NCI-H146 treated with DMSO at 0.1 percent for 48 hours (cell line): Measurements from ENCODE around the gene PLA2G12B.
"Not testable (repeated sequence)": the region's sequence is repeated elsewhere in the genome, so short reads cannot be mapped to it uniquely, and the experiment has no call there.

Experiments used
- DNase-seq: peaks from one replicate; lab custom pipeline; 2025; ENCODE audit not compliant: unreplicated experiment; lab: John Stamatoyannopoulos, UW

The PLA2G12B gene, protein sequence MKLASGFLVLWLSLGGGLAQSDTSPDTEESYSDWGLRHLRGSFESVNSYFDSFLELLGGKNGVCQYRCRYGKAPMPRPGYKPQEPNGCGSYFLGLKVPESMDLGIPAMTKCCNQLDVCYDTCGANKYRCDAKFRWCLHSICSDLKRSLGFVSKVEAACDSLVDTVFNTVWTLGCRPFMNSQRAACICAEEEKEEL

DNA sequence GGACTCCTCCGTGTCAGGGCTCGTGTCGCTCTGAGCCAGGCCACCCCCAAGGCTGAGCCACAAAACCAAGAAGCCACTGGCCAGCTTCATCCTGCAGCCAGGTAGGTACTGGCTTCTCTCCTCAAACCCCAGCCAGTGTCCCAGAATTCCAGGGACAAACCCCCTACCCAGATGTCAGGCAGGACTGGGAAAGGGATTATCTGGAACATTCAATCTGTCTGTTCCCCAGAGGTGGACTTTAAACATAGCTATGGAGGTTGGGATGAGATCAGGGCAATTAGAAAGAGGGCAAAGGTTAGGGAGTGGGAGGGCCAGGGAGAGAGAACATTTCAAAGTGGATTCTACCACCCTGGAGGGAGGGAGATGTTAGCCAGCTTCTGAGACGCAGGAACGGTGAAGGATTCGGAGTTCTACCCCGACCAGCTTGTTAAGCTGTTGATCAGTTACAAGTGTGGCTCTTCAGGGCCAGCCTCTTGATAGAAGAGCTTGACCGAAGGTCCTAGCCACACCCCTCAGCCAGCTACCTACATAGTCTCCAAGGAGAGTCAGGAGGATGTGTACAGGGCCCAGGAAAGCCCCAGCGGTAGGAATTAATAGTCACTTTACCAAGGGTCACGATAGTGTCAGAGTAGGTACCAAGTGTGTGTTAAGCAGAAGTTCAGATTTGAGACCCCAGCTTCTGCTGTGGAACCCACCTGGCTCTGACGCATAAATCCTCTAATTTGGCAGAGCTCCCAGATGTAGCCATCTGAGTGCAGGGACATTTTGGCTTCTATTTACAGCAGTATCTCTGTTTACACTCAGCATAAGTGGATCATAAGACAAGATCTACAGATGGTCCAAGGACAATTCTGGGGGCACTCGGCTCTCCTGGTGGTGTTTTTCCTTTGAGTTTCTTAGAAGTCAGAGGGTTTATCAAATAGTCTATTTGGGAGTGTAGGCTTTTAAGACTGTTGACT is at the start of gene PLA2G12B:
PLA2G12B (minus strand) TSS at position 211 of the 959 bp plus-strand sequence; CDS start at position 90, 121 bp downstream.
- DNase-seq = no peak

DNA sequence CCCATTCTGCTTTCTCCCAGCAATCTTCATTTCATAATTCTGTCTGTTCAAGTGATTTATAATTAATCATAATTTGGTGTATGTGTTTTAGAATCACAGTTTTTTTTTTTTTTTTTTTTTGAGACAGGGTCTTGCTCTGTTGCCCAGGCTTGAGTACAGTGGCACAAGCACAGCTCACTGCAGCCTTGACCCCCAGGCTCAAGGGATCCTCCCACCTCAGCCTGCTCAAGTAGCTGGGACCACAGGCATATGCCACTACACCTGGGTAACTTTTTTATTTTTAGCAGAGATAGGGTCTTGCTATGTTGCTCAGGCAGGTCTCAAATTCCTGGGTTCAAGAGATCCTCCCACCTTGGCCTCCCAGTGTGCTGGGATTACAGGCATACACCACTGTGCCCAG is 49.2 kb upstream of the PLA2G12B start:
- DNase-seq = no peak

GRCh38 chr10:73000973-73001372 is 46.4 kb upstream of the PLA2G12B start:
- no peak for DNase-seq

DNA sequence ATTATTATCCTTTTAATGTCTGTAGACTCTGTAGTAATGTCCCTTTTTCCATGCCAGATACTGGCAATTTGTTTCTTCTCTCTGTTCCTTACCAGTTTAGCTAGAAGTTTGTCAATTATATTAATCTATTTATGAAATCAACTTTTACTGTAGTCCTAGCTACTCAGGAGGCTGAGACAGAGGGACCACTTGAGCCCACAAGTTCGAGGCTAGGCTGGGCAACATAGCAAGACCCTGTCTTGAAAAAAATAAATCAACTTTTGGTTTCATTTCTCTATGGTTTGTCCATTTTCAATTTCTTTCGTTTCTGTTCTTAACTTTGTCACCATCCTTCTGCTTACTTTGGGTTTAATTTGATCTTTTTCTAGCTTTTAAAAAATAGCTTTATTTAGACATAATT is 42.5 kb upstream of the PLA2G12B start:
- DNase-seq = no peak

- not testable (repeated sequence) for DNase-seq
Observed at GRCh38 chr10:72995459-72995858, 40.9 kb upstream of the PLA2G12B start.

GRCh38 chr10:72989771-72990170 is 35.2 kb upstream of the PLA2G12B start:
- not testable (repeated sequence) for DNase-seq

DNA sequence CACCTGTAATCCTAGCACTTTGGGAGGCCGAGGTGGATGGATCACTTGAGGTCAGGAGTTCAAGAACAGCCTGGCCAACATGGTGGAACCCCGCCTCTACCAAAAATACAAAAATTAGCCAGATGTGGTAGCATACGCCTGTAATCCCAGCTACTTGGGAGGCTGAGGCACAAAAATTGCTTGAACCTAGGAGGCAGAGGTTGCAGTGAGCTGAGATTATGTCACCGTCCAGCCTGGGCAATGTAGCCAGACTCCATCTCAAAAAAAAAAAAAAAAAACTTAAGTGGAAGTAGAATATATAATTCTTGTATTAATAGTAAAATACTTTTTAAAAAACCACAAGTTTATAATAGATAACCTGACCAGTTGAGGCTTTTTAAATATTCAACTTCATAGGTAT is 30.0 kb upstream of the PLA2G12B start:
- DNase-seq = not testable (repeated sequence)

GRCh38 chr10:72981882-72982529 is 27.4 kb upstream of the PLA2G12B start:
- no peak for DNase-seq

DNA sequence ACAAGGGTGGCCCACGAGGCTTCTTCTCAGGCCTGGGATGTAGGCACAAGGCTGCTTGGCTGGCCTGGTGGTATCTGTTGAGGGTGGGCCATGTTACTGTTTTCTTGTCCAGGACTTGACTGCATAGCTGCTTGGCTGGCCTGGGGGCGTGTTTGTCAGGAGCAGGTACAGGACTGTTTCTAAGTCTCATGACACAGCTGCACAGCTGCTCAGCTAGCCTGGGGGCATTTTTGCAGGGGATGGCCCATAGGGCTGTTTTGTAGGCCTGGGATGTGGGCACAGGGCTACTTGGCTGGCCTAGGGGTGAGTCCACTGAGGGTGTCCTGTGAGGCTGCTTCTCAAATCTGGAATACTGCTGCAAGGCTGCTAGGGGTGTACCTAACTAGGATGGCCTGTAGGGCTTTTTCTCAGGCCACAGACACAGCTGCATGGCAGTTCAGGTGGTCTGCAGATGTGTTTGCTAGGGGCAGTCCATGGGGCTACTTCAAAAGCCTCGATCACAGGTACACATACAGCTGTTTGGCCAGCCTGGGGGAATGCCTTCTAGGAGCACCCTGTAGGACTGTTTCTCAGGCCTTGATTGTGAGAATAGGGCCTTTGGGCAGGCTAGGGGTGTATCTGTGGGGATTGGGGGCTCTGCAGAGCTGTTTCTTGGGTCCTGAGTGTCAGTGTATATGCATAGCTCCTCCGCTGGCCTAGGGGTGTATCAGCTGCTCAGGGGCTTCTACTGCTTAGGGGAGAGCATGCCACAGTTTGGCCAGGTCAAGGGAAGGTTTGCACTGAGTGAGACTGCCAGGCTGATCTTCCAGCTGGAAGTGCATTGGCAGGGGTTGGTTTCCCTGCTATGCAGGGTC is 26.6 kb upstream of the PLA2G12B start:
- no peak for DNase-seq

DNA sequence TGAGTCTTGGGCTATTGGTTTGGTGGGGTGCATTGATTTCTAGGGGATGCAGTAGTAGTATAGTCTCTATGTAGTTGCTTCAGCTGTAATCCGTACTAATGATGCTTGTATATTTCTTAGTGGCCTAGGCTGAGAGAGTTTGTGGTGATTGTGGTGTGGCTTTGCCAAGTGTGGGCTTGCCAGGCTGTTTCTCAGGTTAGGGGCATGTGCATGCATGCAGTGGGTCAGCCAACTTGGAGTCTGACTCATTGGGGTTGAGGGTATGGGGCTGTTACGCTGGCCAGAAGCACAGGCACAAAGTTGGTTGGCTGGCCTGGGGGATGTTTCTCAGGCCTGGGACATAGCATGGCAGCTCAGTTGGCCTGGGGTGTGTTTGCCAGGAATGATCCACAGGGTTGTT is 25.7 kb upstream of the PLA2G12B start:
- no peak for DNase-seq

- DNase-seq = no peak
Observed at GRCh38 chr10:72979709-72980108, 25.1 kb upstream of the PLA2G12B start.

DNA sequence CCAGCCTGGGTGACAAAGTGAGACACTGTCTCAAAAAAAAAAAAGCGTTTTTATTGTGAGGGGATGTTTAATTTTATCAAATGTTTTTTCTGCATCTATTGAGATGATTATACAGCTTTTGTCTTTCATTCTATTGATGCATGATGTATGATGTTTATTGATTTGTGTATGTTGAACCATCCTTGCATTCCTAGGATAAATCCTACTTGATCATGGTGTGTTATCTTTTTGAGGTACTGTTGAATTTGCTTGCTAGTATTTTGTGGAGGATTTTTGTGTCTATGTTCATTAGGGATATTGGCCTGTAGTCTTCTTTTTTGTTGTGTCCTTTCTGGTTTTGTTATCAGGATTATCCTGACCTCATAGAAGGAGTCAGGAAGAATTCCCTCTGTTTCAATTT is 22.3 kb upstream of the PLA2G12B start:
- DNase-seq = no peak

GRCh38 chr10:72956001-72956400 is 1.4 kb upstream of the PLA2G12B start:
- no peak for DNase-seq

DNA sequence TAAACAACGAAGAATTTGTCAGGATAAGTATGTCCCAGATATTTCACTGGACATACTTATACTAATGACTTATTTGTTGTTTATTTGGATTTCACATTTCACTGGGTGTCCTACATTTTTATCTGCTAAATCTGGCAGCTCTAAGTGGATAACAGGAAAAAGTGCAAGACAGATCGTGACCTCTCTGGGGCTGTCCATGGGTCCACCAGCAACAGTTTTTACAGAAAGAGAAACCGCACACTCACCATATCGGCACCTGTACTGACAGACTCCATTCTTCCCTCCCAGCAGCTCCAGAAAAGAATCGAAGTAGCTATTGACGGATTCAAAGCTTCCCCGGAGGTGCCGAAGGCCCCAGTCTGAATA is 393 bp downstream of the PLA2G12B start:
- DNase-seq = no peak

DNA sequence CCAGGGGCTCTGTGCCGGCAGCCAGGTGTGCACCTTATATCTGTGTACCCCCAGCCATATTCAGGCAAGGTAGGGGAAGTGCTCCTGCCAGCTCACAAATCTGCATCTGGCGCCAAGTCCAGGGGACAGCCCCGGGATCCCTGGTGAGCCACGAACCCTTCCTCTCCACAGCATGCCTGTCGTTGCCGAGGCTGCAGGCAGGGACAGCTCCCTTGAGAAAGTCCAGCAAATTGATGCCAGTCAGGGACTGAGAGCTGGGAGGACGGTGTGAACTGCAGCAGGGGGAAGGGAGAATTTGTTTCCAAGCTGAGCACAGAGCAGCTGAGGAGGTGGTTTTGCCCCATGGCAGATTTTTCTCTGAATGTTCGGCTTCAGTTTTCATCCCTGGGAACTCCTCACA is 919 bp downstream of the PLA2G12B start:
- DNase-seq = no peak

- DNase-seq = no peak
Observed at GRCh38 chr10:72952642-72953158, 1.9 kb downstream of the PLA2G12B start.

GRCh38 chr10:72952189-72952588 is 2.4 kb downstream of the PLA2G12B start:
- DNase-seq = no peak

DNA sequence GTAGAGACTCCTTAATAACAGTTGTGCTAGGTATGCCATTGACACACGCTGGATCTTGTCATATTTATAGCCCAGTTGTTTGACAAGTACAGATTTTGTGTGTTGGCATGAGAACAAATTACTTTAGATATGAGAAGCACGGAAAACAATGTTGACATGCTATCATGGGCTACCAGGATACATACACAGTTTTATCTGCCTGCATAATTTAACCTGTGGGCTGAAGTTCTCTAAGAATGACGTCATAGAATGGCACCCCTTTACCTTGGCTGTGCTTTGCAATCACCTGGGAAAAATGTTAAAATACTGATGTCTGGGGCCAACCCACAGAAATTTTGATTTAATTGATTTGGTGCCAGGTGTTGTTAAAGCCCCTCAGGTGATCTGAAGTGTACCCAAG is 2.8 kb downstream of the PLA2G12B start:
- DNase-seq = no peak

GRCh38 chr10:72948762-72949161 is 5.8 kb downstream of the PLA2G12B start:
- no peak for DNase-seq

GRCh38 chr10:72946963-72947362 is 7.6 kb downstream of the PLA2G12B start:
- DNase-seq = no peak
